GM18858 (cell line): Measurements from ENCODE around the gene MED10.

Experiments used
- ATAC-seq: cut with Tn5 transposase; IDR thresholded peaks from one replicate; pipeline ENCODE4 v1.9.1; 2021; ENCODE audit not compliant: unreplicated experiment

Gene MED10

DNA sequence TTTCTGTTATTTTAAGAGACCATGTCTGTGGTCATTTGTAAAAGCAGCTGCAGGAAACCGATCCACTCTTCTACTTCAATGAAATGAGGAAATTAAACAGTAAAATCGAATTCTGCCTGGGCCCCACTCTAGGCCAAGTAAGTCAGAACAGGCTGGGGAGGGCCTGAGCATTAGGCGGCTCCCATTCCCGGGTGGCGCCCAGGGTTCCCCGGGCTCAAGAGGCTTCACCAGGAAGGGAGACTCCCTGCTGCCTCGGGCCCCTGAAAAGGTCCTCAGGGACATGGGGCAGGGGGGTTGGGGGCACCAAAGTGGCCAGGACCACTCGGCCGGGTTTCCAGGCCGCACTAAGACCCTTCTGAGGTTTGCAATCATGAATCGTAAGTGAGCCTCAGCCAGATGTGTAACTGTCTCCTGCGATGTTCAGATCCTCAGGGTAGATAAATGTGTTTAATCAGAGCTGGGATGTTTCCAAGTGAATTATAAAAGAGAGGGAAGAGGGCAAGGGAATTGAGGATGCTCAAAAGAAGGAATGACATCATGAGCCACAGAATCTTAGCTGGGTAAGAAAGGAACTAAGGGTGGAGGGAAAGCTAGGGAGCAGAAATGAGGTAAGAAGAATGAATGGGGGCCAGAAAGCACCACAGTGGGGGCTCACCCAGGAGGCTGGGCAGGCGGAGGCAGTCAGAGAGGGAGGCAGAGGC is 24.6 kb downstream of the MED10 start:
- ATAC-seq, result no peak

DNA sequence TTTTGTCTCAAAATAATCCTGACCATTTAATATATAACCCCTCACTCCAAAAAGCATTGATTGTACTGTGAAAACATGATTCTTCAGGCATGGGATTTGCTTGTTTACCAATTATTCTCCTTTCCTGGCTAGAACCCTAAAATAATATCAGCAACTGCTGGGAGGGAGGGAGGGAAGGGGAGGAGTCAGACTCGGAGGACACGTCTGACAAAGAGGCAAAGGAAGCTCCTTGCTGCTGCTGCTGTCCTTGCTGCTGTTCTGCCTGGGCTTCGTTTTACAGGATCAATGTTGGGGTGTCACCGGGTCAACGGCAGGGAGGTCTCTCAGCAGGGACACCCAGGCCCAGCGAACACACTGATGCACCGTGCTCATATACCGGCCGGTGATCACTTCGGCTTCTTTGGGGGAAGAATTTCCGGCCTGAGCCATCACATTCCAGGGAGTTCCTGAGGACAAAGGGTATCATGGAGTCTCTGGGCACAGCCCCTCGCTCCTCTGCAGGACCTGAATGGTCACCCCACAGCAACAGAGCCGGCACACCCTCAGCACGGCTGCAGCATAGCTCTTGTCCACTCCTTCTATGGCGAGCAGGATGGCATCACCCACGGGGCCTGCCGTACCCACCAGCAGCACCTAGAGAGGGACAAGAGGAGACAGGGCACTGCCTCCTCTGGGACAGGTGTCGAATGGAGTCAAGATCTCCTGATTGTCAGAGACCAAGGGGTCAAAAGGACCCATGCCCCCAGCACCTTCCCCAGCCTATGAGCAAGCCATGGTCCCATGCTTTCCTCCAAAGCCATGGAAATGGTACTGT is 27.9 kb downstream of the MED10 start:
- no peak for ATAC-seq

- no peak for ATAC-seq
These were observed 29.0 kb downstream of the MED10 start for GRCh38 chr5:6349387-6349786.

DNA sequence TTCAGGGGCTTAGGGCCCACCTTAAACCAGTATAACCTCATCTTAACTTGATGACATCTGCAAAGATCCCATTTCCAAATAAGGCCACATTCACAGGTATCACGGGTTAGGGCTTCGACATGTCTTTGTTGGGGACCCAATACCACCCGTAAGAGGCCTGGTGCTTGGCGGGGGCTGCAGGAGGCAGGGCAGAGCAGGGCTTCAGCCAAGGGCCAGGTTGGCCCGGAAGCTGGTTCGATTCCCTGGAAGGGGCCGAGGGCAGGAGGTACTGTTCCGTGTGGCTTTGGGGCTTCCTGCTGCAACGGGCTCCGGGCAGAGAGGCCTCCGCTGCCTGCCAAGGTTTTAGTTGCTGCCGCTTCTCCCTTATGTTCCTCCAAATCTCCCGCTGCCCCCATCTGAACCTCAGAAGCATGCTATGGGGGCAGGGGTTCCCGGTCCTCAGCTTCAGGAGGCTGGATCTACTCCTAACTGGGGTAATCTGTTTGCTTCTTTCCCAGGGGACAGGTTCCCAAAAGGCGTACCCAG is 29.8 kb downstream of the MED10 start:
- no peak for ATAC-seq

GRCh38 chr5:6347673-6348072 is 30.7 kb downstream of the MED10 start:
- no peak for ATAC-seq

GRCh38 chr5:6347165-6347564 is 31.2 kb downstream of the MED10 start:
- ATAC-seq, result no peak

DNA sequence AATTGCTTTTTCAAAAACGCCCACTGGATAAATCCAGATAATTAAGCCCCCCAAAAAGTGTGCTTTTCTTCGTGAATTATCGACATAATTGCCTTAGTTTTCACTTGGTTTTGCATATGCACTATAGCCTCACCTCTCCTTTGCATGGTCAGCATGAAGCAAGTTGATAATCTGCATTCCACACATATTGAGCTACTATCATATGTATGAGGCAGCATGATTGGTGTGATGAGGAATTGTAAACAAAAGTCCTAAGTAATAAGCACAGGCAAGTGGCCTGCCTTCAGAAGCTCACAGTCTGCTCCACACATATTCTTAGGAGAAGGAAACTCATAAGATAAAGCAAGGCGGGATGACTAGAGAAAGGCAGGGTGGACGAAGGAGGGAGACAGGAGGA is 33.8 kb downstream of the MED10 start:
- no peak for ATAC-seq

DNA sequence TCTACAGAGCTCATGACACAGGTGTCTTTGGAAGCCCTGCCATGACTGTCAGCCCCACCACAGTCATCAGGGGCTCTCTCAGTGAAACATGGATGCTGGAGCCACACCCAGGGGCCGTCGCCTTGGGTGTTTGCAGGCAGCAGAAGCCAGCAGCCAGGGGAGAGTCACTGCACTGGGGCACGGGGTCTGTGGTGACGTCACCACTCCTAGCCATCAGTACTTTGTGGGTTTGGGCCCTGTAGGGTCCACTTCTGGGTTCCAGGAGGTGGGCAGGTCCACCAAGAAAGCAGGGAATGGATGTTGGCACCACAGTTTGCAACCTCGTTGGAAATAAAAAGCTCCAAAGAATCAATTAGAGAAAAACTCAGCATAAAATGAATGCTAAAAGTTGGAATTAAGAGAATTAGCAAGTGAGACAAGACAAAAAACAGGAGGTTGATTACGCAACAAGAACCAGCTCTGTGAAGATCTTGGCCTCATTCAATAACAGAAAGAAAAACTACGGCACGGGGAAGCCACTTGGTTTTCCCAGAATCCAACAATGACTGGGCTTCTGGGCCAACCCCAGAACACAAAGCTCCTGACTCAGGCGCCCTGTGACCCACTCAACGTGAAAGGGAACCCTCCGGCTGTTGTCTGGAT is 34.3 kb downstream of the MED10 start:
- ATAC-seq, result no peak

DNA sequence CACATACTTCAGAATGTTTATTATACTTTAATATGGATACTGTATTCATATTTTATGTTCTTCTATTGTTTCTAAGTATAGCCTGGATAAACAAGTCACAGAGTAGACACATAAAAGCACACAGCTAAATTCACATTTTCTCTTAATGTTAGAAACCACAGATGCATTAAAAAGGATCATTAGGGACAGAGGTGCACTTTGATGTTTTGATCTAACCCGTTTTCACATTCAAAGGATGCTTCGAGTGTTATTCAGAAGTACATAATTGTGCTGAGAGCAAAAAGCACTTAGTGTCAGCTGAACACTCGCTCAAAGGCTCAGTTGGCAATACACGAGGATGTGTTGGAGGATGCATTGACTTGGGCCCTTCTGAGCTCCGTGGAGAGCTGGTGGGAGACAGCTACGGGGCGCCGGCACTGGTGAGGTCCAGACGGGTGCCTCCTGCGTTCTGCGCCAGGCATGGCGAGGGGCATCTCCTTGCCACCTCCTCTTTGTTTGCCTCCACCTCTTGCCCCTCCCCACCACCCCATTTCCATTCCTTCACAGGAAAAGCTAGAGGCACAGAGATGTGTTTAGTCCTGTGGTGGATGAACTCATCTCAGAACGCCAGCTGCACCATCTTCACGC is 35.5 kb downstream of the MED10 start:
- ATAC-seq, result no peak

DNA sequence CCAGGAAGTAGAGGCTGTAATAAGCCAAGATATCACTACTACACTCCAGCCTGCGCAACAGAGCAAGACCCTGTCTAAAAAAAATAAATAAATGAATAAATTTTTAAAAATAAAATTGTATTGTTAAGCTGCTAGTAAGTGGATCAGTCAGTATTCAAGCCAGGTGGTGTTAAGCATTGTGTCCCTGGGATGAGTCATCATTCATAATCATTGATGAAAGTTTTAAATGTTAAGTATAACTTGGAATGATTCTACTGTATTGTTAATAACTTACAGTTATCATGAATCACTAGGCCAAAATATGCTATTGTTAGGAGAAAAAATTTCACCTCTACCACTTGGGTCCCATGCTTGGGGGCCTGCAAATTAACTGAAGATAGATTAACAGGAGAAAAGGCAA is 38.2 kb downstream of the MED10 start:
- ATAC-seq, result no peak

DNA sequence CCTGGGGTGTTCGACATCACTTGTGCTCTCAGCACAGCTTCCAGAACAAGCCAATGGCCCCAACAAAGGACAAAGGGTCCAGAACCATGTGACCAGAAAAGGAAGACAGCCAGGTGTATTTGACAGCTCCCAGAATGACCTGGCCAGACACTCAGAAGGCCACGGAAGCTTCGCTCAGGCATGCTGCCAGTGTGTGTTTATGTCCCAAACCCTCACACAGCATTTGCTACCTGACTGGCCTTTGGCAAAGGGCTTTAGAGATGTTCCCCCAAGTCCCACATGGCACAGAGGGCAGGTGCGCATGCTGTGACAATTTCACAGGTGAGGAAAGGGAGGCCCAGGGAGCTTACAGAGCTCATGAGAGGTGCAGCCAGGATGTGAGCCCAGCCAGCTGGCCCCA is 39.5 kb downstream of the MED10 start:
- ATAC-seq, result no peak

DNA sequence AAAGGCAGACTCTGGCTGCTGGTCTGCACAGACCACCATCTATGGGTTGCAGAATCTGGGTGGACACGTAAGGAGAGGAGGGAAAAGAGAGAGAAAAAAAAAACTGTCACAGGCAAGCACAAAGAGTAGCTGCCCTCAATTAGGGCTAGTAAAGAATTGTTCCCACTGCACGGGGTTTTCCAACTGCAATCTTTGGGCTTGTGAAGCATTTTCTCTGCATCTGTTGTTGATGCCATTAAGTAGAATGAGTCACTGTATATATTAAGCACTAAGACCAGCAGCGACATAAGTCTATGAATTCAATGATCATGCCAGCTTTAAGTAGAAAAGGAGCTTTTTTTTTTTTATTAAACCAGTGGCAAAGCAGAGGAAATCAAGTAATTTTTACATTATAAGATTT is 40.2 kb downstream of the MED10 start:
- ATAC-seq, result no peak

DNA sequence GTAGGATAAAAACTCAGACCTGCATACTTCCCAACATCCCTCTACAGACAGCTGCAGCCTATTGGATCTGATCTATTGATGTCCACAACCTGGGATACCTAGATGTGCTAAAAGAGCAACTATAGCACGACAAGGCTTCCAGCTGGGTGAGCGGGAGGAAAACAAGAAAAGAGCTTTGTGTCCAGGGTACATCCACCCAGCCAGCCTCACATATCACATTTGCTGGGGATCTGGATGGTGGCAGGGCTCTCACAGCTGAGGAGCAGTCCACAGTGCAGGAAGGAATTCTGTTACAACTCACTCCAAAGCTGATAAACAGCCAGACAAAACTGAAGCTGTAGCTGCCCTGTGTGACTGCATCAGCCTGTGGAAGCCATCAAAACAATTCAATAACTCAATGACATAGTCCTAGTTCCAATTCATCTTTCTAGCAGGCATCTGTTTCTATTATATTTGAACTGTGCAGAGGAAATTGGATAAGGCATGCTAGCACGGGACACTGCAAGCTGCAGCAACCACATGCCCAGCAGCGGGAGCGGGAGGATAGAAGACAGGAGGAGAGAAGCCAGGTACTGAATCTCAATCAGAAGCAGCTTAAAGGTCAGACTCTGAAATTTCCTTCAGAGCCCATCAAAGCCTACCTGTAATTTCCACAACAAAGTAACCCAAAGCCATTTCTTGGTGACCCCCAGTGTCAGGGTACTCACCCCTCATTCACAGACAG is 45.0 kb downstream of the MED10 start:
- ATAC-seq, result no peak

- no peak for ATAC-seq
These were observed 50.2 kb downstream of the MED10 start for GRCh38 chr5:6328173-6328572.

DNA sequence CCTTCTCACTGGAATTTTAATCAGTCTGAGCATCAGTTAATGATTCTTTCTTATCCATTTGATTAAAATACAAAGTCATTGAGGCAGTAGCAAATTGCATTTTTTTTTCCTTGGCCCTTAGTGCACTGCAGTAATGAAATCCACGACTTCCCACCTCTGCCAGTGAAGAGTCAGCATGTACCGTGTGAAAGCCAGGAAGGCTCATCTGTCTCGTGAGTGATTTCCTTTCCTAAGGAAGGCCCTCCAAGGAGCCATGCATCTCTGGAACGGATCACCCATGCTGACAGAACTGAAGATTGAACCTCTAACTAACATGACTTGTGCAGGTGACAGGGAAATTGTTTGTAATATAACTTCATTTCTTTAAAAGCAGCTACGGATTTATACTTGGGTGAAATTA is 51.6 kb downstream of the MED10 start:
- ATAC-seq, result no peak

GRCh38 chr5:6322163-6322713 is 56.1 kb downstream of the MED10 start:
- no peak for ATAC-seq
